HG03139 (cell line): ENCODE results near the gene ADAD2.
A peak's percentile ranks its signal among the peaks of the same experiment; 100 is the strongest.

Experiments
- ATAC-seq: cut with Tn5 transposase; IDR thresholded peaks from one replicate; pipeline ENCODE4 v1.9.1; 2021; ENCODE audit not compliant: unreplicated experiment

Gene ADAD2

GRCh38 chr16:84190731-84191388, at the start of gene ADAD2:
ADAD2 (plus strand) TSS chr16:84191157; CDS start chr16:84191231, 74 bp downstream.
- ATAC-seq: no peak

DNA sequence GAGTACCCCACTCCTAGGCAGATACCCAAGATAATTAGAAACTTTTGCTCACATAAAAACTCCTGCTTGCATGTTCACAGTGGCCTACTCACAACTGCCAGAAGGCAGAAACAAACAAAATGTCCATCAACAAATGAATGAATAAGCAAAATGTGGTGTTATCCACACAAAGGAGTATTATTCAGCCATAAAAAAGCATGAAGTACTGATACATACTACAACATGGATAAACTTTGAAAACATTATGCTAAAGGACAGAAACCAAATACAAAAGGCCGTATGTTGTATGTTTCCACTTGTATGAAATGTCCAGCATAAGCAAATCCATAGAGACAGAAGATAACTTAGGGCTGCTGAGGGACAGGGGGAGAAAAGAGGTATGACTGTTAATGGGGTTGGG, 47.9 kb upstream of the ADAD2 start:
- ATAC-seq: no peak

GRCh38 chr16:84143784-84144199, 47.2 kb upstream of the ADAD2 start:
- ATAC-seq: no peak

- no peak for ATAC-seq
These were observed 46.6 kb upstream of the ADAD2 start for GRCh38 chr16:84144209-84144858.

DNA sequence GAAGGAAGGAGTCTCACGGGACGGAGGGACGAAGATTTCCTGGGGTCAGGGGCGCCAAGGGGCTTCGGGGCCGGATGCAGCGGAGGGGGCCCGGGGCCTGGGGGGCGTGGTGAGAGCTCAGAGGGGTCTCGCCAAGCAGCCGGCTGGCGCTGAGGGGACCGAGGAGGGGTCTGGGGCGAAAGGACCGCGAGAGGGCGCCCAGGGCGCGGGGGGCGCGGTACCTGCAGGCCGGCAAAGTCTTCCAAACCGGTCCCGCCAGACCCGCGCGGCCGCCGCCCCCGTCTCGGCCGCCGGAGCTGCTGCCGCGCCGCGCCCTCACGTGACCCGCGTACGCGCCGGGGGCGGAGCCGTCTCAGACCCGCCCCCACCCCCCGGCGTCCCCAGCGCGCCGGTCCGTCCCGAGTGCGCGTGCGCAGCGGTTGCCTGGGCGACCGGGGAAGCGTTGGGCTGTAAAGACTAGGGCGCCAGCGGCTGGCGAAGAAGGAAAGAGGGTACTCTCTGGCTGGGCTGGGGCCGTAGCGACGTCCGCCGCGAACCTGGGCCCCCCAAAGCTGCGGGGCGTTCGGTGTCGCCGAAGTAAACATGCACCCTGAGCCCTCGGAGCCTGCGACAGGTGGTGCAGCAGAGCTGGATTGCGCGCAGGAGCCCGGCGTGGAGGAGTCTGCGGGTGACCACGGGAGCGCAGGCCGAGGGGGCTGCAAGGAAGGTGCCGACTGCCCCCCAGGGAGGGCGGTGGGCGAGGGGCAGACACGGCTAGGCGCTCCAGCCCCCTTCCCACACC, 45.9 kb upstream of the ADAD2 start, which contains the start of the genes DNAAF1 and HSDL1:
TSS of gene DNAAF1 (plus strand) at position 450 of the 781 bp plus-strand sequence. CDS start at position 583, 133 bp downstream.
TSS of gene HSDL1 (minus strand) at position 319 of the 781 bp plus-strand sequence. CDS start 13,856 bp downstream, outside the sequence.
- peak; percentile 78 for ATAC-seq

DNA sequence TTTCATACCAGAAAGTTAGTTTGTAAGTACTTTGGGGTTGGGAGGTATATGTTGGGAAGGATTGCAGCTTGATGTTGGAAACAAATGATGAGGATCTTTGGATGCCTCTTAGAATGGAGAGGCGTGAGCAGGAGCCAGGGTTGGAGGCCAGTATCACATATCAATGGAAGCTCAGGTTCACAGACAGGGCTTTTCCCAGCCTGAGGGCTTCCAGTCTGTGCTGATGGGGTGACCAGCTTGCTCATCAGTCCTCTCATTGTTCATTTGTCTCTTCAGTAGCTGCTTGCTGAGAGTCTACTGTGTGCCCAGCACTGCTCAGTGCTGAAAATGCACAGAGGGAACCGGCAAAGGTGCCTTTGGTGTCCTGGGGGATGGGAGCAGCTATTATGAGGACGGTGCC, 40.0 kb upstream of the ADAD2 start:
- ATAC-seq: no peak

GRCh38 chr16:84153660-84154214, 37.2 kb upstream of the ADAD2 start:
- no peak for ATAC-seq

GRCh38 chr16:84155226-84155625, 35.7 kb upstream of the ADAD2 start:
- no peak for ATAC-seq

DNA sequence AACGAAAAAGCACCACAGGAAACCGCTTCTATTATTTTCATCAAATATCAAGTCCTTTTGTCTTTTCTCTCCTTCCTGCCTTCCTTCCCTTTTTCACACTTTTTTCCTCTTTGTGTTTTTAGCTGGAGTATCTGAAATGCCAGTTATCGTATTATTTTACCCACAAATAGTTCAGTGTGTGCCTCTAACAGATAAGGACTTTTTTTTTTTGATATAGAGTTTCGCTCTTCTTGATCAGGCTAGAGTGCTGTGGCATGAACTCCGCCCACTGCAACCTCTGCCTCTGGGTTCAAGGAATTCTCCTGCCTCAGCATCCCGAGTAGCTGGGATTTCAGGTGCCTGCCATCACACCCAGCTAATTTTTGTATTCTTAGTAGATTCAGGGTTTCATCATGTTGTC, 35.2 kb upstream of the ADAD2 start:
- no peak for ATAC-seq

GRCh38 chr16:84156342-84156784, 34.6 kb upstream of the ADAD2 start:
- ATAC-seq: no peak

GRCh38 chr16:84159007-84159406, 31.9 kb upstream of the ADAD2 start:
- no peak for ATAC-seq

DNA sequence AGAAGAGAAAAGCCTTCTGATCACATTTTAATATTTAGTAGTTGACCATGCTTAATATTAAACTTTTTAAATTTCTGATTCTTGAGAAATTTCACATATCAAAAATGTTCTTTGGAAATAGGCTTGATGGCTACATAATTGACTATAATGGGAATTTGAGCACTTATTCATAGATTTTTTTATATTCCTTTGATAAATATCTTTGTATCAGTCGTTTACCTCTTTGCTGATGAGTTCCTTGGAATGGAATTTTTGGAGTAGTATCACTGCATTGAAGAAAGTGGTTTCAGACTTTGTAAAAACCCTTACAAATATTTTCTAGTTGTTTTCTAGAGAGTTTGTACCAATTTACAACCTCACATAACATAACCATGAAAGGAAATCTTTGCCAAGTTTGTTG, 31.2 kb upstream of the ADAD2 start:
- ATAC-seq: no peak

- ATAC-seq: no peak
These were observed 29.9 kb upstream of the ADAD2 start for GRCh38 chr16:84161037-84161436.

DNA sequence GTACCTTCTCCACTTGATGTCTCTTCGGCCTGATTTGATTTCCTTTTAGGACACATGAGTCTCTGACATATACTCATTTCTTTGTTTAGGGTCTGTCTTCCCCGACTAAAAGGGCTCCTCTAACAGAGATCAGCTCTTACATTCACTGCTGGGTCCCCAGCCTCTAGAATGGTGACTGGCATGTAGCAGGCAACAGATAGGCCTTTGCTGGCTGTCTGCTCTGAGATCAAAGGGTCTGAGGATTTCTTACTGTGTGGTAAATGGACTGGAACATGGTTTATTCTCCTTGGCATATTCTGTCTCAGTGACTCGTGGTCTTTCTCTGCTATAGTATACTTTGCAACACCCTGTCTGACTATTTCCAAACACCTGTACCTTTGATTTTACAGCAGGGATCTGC, 29.2 kb upstream of the ADAD2 start:
- ATAC-seq: no peak

DNA sequence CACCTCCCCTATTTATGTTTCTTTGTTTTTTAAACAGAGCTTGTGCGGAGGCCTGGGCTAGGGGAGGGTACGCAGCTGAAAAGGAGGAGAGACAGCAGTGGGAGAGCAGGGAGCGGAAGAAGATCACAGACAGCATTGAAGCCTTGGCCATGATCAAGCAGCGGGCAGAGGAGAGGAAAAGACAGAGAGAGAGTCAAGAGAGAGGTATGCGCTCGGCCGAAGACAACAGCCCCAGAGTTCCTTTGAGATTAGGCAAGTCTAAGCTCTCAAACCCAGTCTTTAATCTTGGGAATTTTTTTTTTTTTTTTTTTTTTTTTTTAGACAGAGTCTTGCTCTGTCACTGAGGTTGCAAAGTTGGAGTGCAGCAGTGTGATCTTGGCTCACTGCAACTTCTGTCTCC, 25.2 kb upstream of the ADAD2 start:
- no peak for ATAC-seq

DNA sequence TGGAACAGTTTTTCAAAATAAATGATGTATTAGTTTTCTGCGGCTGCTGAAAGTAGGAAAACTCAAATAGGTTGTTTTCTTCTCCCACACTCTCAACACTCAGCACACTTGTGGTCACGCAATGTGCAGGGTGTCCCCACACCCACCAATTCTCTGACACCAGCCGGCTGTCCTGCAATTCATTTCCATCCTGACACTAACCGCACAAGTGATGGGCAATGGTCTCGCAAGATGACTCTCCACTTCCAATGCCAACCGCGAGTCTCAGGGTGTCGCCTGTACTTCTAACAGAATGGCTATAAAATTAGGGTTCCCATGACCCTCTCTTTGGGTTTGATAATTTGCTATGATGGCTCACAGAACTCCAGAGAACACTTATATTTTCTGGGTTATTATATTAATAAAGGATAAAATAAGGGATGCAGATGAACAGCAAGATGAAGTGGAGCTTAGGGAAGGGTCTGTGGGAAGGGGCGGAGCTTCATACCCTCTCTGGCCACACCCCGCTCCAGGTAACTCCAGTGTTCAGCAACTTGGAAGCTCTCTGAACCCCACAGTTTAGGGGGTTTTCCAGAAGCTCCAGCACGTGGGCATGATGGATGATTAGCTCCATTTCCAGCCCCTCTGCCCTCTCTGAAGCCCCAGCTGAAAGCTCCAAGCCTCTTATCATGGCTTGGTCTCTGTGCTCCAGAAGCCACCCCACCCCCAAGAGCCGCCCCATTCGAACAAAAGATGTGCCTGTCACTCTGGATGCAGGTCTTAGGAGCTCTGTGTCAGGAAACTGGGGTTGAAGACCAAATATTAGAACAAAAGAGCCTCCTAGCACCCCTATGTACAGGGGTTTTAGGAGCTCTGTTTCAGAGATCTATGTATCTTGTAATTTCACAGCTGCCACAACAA, 23.9 kb upstream of the ADAD2 start:
- no peak for ATAC-seq

- ATAC-seq: no peak
These were observed 21.1 kb upstream of the ADAD2 start for GRCh38 chr16:84169765-84170310.

DNA sequence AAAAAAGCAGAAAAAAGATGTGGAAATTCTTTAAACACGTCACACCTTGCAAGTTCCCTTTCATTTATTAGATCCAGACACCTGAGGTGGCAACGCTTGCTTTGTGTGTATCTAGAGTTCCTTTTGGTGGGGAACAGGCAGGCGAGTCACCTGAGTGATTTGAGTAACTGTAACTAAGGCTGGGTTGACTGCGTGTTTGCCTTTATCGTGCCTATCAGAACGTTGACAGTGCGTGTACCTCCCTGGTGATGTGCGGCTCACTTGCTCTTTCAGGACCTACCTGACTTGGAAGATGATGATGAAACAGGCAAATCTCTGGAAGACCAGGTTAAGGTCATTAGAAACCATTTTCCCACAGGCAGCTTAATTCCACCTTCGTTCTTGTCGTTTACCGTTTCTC, 16.6 kb upstream of the ADAD2 start:
- no peak for ATAC-seq

- peak; percentile 66 for ATAC-seq
These were observed 15.4 kb upstream of the ADAD2 start for GRCh38 chr16:84175350-84176081.
